Measurements from ENCODE around the gene HEPH.
"Not testable (repeated sequence)": the region's sequence is repeated elsewhere in the genome, so short reads cannot be mapped to it uniquely, and the experiment has no call there.

Gene HEPH

GRCh38 chrX:66163849-66164411 lies at the start of gene HEPH:
TSS of gene HEPH (plus strand) at chrX:66164247. CDS start at chrX:66170571, 6,324 bp downstream.
- no peak for DNase-seq (ENCODE audit: low read depth)

DNA sequence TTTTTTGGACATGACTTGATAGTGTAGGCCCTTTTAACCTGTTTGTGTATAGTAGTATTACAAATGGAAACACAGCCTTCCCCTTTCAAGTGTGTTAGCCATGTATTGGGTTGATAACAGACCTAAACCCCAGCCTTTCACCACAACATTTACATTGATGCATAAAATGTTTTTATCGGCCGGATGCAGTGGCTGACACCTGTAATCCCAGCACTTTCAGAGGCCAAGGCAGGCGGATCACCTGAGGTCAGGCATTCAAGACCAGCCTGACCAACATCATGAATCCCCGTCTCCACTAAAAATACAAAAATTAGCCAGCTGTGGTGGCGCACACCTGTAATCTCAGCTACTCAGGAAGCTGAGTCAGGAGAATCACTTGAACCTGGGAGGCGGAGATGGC lies 45.3 kb upstream of the HEPH start:
- DNase-seq (ENCODE audit: low read depth): not testable (repeated sequence)

DNA sequence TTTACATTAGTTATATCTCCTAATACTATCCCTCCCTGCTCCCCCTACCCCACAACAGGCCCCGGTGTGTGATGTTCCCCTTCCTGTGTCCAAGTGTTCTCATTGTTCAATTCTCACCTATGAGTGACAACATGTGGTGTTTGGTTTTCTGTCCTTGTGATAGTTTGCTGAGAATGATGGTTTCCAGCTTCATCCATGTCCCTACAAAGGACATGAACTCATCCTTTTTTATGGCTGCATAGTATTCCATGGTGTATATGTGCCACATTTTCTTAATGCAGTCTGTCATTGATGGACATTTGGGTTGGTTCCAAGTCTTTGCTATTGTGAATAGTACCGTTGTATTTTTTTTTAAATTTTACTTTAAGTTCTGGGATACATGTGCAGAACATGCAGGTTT lies 42.7 kb upstream of the HEPH start:
- not testable (repeated sequence) for DNase-seq (ENCODE audit: low read depth)

- no peak for DNase-seq (ENCODE audit: low read depth)
Observed at GRCh38 chrX:66126662-66127061, 37.4 kb upstream of the HEPH start.

DNA sequence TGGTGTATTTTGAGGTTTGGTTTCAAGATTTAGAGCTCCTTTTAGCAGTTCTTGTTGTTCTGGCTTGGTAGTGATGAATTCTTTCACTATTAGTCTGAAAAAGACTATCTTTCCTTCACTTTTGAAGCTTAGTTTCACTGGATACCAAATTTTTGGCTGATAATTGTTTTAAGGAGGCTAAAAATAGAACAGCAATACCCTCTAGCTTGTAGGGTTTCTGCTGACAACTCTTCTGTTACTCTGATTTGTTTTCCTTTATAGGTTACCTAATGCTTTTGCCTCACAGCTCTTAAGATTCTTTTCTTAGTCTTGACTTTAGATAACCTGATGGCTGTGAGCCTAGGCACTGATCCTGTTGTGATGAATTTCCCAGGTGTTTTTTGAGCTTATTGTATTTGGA lies 33.6 kb upstream of the HEPH start:
- DNase-seq (ENCODE audit: low read depth): no peak

DNA sequence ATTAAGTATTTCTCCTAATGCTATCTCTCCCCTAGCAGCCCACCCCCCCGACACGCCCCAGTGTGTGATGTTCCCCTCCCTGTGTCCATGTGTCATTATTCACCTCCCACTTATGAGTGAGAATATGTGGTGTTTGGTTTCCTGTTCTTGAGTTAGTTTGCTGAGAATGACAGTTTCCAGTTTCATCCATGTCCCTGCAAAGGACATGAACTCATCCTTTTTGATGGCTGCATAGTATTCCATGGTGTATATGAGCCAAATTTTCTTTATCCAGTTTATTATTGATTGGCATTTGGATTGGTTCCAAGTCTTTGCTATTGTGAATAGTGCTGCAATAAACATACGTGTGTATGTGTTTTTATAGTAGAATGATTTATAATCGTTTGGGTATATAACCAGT lies 28.8 kb upstream of the HEPH start:
- DNase-seq (ENCODE audit: low read depth): not testable (repeated sequence)

DNA sequence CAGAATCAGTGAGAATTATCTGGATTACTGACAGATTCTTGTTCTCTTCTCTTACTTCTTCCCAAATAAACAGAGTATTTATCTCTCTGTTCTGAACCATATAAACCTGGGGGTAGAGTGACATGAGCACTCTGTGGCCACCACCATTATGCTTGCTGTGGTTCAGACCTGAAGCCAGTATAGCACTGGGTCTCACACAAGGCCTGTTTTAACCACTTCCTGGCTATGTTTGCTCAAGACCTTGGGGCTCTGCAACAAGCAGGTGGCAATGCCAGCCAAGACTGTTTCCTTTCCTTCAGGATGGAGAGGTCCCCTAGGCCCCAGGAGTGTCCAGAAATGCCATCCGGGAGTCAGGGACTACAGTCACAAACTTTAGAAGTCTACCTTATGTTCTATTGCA lies 21.7 kb upstream of the HEPH start:
- DNase-seq (ENCODE audit: low read depth): no peak

DNA sequence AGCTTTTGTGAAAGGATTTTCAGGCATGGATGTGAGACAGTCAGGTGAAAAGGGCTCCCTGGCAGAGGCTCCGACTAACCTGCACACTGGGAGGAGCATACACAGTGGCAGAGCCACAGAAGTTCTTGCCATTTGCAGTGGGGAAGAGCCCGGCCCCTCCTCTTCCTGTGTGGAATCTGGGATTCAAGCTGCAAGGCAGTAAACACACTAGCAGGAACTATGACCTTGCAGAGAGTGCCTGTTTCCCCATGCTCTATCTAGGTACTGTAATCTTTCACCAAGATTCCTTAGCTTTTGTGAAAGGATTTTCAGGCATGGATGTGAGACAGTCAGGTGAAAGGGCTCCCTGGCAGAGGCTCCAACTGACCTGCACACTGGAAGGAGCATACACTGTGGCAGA lies 19.8 kb upstream of the HEPH start:
- no peak for DNase-seq (ENCODE audit: low read depth)

DNA sequence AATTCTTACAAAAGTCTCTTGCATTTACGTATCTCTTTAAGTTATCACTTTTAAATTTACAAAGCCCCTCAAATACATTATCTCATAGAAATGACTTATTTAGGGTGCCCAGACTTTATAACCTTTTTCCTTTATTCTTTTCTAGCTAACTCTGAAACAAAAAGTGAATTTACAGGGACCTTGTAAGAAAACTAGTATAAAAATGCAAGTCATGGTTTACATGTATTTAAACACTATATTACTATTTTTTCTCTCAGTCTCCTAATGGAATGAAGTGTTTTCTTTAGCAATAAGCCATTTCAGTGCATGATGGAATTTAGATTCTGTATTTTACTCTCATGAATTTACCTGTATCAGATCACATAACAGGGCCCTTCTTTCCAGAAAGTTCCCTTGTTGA lies 14.5 kb upstream of the HEPH start:
- no peak for DNase-seq (ENCODE audit: low read depth)

- DNase-seq (ENCODE audit: low read depth): no peak
Observed at GRCh38 chrX:66150163-66150562, 13.9 kb upstream of the HEPH start.

- no peak for DNase-seq (ENCODE audit: low read depth)
Observed at GRCh38 chrX:66162331-66162822, 1.7 kb upstream of the HEPH start.

DNA sequence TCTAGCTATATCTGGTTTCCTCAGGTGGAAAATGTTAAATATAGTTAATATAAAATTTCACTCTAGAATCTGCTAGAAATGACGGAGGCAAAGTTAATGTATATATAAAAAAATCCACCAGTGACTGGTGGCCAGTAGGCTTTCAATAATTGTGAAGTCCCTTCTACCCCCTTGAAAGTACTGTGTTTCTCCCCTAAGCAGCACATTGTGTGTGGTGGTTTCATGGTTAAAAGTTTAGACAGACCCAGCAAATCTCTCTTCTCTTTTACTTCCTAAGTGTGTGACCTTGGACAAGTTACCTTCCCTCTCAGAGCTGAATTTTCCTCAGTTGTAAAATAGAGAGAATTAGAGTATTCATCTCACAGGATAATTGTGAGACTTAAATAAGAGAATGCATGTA lies 600 bp upstream of the HEPH start:
- no peak for DNase-seq (ENCODE audit: low read depth)

DNA sequence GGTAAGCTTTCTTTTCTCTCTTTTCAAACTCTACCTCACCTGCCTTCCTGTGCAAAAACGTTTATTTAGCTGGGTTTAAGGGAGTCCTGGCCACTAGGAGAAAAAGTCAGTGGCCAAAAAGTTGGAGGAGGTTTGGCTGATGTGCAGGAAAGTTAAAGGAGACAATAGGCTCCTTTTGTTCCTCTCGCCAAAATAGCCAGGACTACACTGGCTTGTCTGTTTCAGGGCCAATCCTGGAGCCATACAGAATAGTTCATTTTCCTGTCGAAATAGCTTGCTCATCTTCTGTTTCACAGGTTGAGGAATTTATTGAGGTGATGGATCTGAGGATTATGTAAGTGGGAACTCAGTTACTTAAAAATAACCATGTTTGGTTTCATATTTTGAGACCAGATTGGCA lies 423 bp downstream of the HEPH start:
- DNase-seq (ENCODE audit: low read depth): no peak

- no peak for DNase-seq (ENCODE audit: low read depth)
Observed at GRCh38 chrX:66164931-66165330, 884 bp downstream of the HEPH start.

GRCh38 chrX:66166671-66167070 lies 2.6 kb downstream of the HEPH start:
- DNase-seq (ENCODE audit: low read depth): no peak

GRCh38 chrX:66167431-66167830 lies 3.4 kb downstream of the HEPH start:
- DNase-seq (ENCODE audit: low read depth): no peak

DNA sequence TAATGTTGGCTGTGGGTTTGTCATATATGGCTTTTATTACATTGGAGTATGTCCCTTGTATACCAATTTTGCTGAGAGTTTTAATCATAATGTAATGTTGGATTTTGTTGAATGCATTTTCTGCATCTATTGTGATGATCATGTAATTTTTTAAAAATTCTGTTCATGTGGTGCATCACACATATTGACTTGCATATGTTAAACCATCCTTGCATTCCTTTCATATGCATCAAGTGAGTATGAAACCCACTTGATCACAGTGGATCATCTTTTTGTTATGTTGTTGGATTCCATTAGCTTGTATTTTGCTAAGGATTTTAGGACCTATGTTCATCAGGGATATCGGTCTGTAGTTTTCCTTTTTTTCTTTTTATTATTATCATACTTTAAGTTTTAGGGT lies 12.1 kb downstream of the HEPH start:
- DNase-seq (ENCODE audit: low read depth): no peak

- no peak for DNase-seq (ENCODE audit: low read depth)
Observed at GRCh38 chrX:66191563-66191962, 27.5 kb downstream of the HEPH start.

- no peak for DNase-seq (ENCODE audit: low read depth)
Observed at GRCh38 chrX:66193821-66194220, 29.8 kb downstream of the HEPH start.

DNA sequence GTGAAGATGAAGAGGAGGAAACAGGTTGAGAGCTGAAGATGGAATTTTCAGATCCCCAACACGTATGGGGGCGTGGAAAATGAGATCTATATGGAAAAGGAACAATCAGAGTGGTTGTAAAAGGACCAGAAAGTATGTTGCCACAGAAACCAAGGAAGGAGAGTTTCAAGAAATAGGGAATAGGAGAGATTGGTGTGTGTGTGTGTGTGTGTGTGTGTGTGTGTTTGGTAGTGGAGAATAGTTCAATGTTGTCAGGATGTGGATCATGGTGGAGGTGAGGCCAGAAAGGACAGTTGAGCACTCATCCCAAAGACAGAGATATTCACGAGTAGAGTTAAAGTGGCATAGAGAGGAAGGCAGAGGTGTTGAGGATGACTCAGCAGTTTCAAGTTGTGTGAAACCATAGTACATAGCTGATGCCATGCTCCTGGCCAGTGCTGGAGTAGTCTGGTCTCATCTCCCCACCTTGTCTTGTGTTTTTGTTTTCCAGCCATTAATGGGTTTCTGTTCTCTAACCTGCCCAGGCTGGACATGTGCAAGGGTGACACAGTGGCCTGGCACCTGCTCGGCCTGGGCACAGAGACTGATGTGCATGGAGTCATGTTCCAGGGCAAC lies 36.1 kb downstream of the HEPH start:
- no peak for DNase-seq (ENCODE audit: low read depth)

DNA sequence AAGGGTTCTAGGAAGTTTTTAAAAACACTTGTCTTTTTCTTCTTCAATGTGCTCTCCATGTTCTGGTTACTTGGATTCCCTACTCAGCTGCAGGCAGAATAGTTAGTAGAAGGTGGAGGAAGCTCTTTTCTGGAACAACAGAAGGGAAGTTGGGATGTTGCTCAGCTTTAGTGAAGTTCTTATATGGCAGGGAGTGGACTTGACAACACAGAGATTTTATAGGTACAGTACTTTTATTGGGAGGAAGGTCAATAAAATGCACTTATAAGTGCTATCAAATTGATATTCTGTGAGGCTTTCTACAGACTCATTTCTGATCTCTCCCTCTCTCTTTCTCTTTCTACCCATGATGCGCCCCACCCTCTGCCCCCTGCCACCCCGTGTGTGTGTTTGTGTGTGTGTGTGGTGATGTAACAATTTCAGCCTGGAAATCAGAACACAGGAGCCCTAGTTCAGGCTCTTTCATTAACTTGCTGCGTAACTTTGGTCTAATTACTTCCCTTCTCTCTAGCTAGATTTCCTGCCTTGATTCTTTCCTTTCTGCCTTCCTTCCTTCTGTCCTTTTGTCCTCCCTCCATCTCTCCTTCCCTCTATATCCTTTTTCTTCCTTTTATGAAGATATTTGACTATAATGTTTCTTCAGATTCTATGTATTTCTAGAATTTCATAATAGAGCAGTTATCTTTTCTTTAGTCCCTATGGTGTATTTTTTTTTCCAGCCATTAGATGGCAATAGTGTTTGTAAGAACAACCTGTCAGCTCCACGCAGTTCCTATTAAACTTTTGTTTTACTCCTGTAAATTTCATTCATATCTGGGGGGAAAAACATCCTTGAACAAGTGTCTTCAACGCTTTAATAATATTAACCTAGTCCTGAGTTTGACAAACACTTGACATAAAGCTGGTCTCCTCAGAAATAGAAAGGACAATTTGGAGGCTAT lies 37.1 kb downstream of the HEPH start:
- peak; percentile 18 for DNase-seq (ENCODE audit: low read depth)

DNA sequence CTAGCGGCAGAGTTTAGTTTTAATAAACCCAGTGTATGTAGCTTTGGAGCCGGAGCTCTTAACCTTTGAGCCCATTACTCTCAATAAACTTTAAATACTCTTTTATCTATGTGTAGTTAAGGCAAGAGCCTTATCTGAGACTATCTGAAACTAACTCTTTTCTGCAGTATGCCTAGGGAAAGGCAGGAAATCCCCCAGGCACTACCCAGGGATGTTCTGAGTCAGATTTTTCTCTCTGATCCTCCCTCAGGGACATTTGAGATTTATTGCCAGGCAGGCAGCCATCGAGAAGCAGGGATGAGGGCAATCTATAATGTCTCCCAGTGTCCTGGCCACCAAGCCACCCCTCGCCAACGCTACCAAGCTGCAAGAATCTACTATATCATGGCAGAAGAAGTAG lies 39.1 kb downstream of the HEPH start:
- no peak for DNase-seq (ENCODE audit: low read depth)

GRCh38 chrX:66221856-66222255 lies 57.8 kb downstream of the HEPH start:
- no peak for DNase-seq (ENCODE audit: low read depth)

All from ELR (cell line).